ENCODE data around the gene HTR3C. TPM values are rescaled to one million over a fixed set of nuclear protein-coding genes. Genes with fewer than 3 reads are reported as not detected.
"Not testable (repeated sequence)": the region's sequence is repeated elsewhere in the genome, so short reads cannot be mapped to it uniquely, and the experiment has no call there.

The HTR3C gene, protein sequence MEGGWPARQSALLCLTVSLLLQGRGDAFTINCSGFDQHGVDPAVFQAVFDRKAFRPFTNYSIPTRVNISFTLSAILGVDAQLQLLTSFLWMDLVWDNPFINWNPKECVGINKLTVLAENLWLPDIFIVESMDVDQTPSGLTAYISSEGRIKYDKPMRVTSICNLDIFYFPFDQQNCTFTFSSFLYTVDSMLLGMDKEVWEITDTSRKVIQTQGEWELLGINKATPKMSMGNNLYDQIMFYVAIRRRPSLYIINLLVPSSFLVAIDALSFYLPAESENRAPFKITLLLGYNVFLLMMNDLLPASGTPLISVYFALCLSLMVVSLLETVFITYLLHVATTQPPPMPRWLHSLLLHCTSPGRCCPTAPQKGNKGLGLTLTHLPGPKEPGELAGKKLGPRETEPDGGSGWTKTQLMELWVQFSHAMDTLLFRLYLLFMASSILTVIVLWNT
- not detected in 2 replicates for total RNA-seq (ENCODE audit: low replicate concordance)

- no peak within 1 kb of the TSS for H3K4me3 ChIP-seq (ENCODE audit: low read depth, low read length)
- no peak for DNase-seq (ENCODE audit: low read depth)
- TF ChIP-seq, protein P1, sequence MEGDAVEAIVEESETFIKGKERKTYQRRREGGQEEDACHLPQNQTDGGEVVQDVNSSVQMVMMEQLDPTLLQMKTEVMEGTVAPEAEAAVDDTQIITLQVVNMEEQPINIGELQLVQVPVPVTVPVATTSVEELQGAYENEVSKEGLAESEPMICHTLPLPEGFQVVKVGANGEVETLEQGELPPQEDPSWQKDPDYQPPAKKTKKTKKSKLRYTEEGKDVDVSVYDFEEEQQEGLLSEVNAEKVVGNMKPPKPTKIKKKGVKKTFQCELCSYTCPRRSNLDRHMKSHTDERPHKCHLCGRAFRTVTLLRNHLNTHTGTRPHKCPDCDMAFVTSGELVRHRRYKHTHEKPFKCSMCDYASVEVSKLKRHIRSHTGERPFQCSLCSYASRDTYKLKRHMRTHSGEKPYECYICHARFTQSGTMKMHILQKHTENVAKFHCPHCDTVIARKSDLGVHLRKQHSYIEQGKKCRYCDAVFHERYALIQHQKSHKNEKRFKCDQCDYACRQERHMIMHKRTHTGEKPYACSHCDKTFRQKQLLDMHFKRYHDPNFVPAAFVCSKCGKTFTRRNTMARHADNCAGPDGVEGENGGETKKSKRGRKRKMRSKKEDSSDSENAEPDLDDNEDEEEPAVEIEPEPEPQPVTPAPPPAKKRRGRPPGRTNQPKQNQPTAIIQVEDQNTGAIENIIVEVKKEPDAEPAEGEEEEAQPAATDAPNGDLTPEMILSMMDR (IDR thresholded peaks at IDR 0.05; ENCODE audit: insufficient read depth, low read length) = no peak
Observed at GRCh38 chr3:184052767-184053166, at the start of gene HTR3C. Gene HTR3C, plus strand, starts transcription at chr3:184053047. Its CDS starts 34 bp downstream, at chr3:184053081.

DNA sequence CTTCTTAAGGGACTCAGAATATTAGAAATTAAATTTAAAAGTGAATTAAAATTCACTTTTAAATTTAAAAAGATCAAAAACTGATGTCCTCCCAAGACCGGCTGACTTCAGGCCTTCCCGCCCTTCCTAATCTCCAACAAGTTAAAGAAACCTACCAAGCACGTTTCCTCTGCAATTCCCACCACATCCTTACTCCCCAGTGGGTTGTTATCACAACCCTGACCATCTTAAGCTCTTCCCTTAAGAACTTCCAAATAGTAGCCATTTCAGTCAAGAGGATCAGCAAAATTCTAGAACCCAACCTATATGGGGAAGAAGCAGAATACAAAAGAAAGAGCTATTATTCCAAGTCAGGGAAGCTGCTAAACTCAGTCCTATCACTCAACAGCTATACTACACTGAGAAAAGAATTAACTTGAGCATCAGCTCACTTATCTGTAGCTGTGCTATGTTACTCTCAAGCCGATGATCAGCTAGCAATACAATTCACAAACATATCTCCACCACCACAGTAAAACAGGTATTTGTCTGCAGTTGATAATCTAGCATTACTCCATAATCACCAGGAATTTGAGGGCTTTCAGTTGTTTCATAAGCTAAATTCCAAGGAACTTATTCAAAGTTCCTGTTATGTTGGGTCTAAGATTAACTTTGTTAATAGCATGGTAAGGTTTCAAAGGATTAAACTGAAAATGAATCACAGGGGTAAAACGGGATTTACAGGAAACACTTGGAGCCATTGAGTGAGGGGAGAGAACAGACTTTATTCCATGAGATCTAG, 49.5 kb upstream of the HTR3C start:
- no peak overlapping the region for H3K4me3 ChIP-seq (ENCODE audit: low read depth, low read length)
- TF ChIP-seq, protein P1 (IDR thresholded peaks at IDR 0.05; ENCODE audit: insufficient read depth, low read length) = no peak
- peak; percentile 88 for DNase-seq (ENCODE audit: low read depth)

- no peak for DNase-seq (ENCODE audit: low read depth)
- TF ChIP-seq, protein P1 (IDR thresholded peaks at IDR 0.05; ENCODE audit: insufficient read depth, low read length) = no peak
- H3K4me3 ChIP-seq (ENCODE audit: low read depth, low read length) = no peak overlapping the region
Observed at GRCh38 chr3:184004476-184004875, 48.4 kb upstream of the HTR3C start.

DNA sequence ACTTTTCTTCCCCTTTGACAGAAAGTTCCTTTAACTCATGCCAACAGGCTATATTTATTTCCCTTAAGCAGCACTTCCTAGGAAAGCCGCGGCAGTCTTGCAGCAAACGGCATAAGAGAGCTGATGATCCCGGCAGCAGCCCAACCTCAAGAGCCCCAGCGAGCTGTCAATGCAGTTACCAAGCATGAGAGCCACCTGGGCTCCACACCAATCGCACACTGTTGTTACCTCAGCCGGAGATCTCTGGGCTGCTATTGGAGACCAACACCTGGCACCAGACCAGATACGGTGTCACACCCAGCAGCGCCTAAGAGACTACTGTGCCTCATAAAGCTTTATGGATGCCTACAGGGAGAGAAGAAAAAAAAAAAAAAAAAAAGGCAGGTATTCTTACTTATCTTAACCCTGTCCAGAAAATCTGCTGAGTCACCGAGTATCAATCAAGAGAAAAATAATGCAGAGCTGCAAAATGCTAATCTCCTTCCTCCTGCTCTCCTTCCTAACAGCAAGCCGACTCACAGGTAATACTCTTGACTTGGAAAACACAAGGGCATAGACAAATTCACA, 46.8 kb upstream of the HTR3C start:
- TF ChIP-seq, protein P1 (IDR thresholded peaks at IDR 0.05; ENCODE audit: insufficient read depth, low read length) = no peak
- H3K4me3 ChIP-seq (ENCODE audit: low read depth, low read length) = no peak overlapping the region
- peak; percentile 27 for DNase-seq (ENCODE audit: low read depth)

DNA sequence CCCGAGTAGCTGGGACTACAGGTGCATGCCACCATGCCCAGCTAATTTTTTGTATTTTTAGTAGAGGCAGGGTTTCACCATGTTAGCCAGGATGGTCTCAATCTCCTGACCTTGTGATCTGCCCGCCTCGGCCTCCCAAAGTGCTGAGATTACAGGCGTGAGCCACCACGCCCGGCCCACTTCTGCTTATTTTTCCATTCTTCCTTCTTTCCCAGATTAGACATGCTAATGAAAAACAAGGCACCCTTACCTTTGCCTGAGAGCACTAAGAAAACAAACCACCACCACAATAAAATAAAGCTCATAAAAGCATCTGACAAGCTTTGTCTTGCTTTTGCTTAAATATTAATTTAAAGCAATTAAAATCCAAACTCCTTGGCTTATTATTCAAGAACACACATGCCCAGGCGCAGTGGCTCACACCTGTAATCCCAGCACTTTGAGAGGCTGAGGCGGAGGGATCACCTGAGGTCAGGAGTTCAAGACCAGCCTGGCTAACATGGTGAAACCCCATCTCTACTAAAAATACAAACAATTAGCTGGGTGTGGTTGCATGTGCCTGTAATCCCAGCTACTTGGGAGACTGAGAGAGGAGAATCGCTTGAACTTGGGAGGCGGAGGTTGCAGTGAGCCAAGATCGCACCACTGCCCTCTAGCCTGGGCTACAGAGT, 45.6 kb upstream of the HTR3C start:
- not testable (repeated sequence) for DNase-seq (ENCODE audit: low read depth); H3K4me3 ChIP-seq (ENCODE audit: low read depth, low read length)

DNA sequence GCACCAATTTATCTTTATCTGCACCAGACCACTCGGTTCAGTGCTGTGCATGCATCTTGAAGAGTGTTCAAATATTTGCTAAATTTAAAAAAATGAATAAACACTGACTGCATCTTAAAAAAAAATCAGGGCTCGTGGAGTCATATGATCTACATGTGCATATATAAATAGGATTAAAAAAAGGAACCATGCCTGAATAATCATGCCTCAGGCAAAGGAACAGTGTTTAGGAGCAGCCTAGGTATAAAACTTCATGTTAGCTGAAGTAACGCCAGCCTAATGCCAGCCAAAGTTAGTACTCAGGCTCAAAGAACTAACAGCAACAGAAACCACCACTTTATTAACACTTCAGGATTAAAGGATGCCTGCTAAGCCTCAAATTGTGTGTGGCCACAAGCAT, 44.7 kb upstream of the HTR3C start:
- no peak overlapping the region for H3K4me3 ChIP-seq (ENCODE audit: low read depth, low read length)
- DNase-seq (ENCODE audit: low read depth) = no peak
- TF ChIP-seq, protein P1 (IDR thresholded peaks at IDR 0.05; ENCODE audit: insufficient read depth, low read length) = no peak

Data from fibroblast of the aortic adventitia (primary cell).